H1 (cell line): ENCODE data around the gene MPPED2. TPM values are rescaled to one million over a fixed set of nuclear protein-coding genes. Genes with fewer than 3 reads are reported as not detected.

Source experiments
- CTCF ChIA-PET: fragments of 300-600 bp; sonication (Branson Sonifier 250); formaldehyde crosslinking; loops from one replicate; lab custom pipeline; 2021; ENCODE audit not compliant: partially characterized antibody; lab: Charles Lee
- POLR2A ChIA-PET: fragments of 300-600 bp; sonication (Branson Sonifier 250); formaldehyde crosslinking; loops from one replicate; lab custom pipeline; 2021; ENCODE audit warnings: inconsistent platforms; ENCODE audit not compliant: partially characterized antibody; lab: Charles Lee
- DNase-seq, 2 experiments: peaks; one replicate each; pipeline versions ENCODE4 v3.0.0 to v3.0.0-alpha.2; 2010 to 2022; ENCODE audit warnings: low spot score in 2 of 2, low read depth in 1 of 2, mixed read lengths in 1 of 2
- FAIRE-seq: peaks from 2 replicates; lab custom pipeline; 2011; peaks lifted over from hg19 to GRCh38; lab: Jason Lieb, UNC
- H2AFZ ChIP-seq: 2 replicates; pipeline ENCODE4 v1.8.1; 2012; ENCODE audit warnings: low read length, inconsistent platforms
- H2AK5ac ChIP-seq: 2 replicates; pipeline ENCODE4 v1.6.1; 2013; ENCODE audit warnings: low read depth, low read length
- H2BK120ac ChIP-seq: replicated peaks from 2 replicates; pipeline ENCODE3; 2013; ENCODE audit warnings: low read depth, low read length, inconsistent platforms
- H2BK12ac ChIP-seq: 2 replicates; pipeline ENCODE4 v1.6.1; 2013; ENCODE audit warnings: low read depth, low read length
- H2BK15ac ChIP-seq: 2 replicates; pipeline ENCODE4 v1.6.1; 2013; ENCODE audit warnings: low read length
- H2BK20ac ChIP-seq: 2 replicates; pipeline ENCODE4 v1.6.1; 2013; ENCODE audit warnings: low read length
- H2BK5ac ChIP-seq: 2 replicates; pipeline ENCODE4 v1.6.1; 2013; ENCODE audit warnings: low read depth, low read length
- H3K14ac ChIP-seq: 2 replicates; pipeline ENCODE4 v1.6.1; 2013; ENCODE audit warnings: inconsistent platforms; ENCODE audit not compliant: insufficient read length
- H3K18ac ChIP-seq: 2 replicates; pipeline ENCODE4 v1.6.1; 2013; ENCODE audit warnings: low read length; ENCODE audit errors: extremely low read depth
- H3K23ac ChIP-seq: 2 replicates; pipeline ENCODE4 v1.6.1; 2013; ENCODE audit warnings: inconsistent platforms; ENCODE audit not compliant: insufficient read length
- H3K23me2 ChIP-seq: 2 replicates; pipeline ENCODE4 v1.6.1; 2013; ENCODE audit warnings: low read depth, low read length
- H3K27ac ChIP-seq: 2 replicates; pipeline ENCODE4 v1.6.1; 2011; ENCODE audit warnings: low read depth, low read length, inconsistent platforms
- H3K27me3 ChIP-seq, 4 experiments: replicated peaks in 1 of 4; 1 replicate in 1 of 4; 2 replicates in 3 of 4; pipeline versions ENCODE4 v1.6.1 to v1.8.1; 2011 to 2013; ENCODE audit warnings: low read length in 3 of 4, mild to moderate bottlenecking in 3 of 4, inconsistent platforms in 2 of 4, mixed read lengths in 2 of 4, moderate library complexity in 1 of 4; ENCODE audit not compliant: control insufficient read depth in 3 of 4, insufficient read depth in 3 of 4; ENCODE audit errors: extremely low read depth in 1 of 4
- H3K36me3 ChIP-seq, 4 experiments: 2 replicates each; pipeline versions ENCODE4 v1.6.1 to v1.8.1; 2011 to 2013; ENCODE audit warnings: mild to moderate bottlenecking in 4 of 4, low read length in 3 of 4, moderate library complexity in 2 of 4, control low read depth in 1 of 4, inconsistent platforms in 1 of 4; ENCODE audit not compliant: insufficient read depth in 4 of 4, control insufficient read depth in 2 of 4
- H3K4ac ChIP-seq: replicated peaks from 2 replicates; pipeline ENCODE3; 2013; ENCODE audit warnings: low read length, low read depth, mixed read lengths, inconsistent platforms; ENCODE audit not compliant: insufficient read length
- H3K4me1 ChIP-seq, 4 experiments: replicated peaks in 1 of 4; 1 replicate in 1 of 4; 2 replicates in 3 of 4; pipeline versions ENCODE4 v1.6.1 to v1.8.1; 2011 to 2013; ENCODE audit warnings: low read length in 3 of 4, inconsistent platforms in 2 of 4, mixed read lengths in 1 of 4; ENCODE audit not compliant: insufficient read depth in 4 of 4, control insufficient read depth in 3 of 4
- H3K4me2 ChIP-seq, 2 experiments: 2 replicates each; pipeline versions ENCODE4 v1.6.1 to v1.8.1; 2011 to 2013; ENCODE audit warnings: low read depth in 2 of 2, low read length in 2 of 2, control low read depth in 1 of 2, inconsistent platforms in 1 of 2, mild to moderate bottlenecking in 1 of 2; ENCODE audit not compliant: insufficient read depth in 1 of 2
- H3K4me3 ChIP-seq, 4 experiments: fragments of 200-600, 300-600 bp in 1 of 4; sonication (generic), shearing (Covaris generic), sonication (Bioruptor Twin) in 1 of 4; 2 replicates each; pipeline versions ENCODE4 v1.5.1 to v1.8.1; 2011 to 2016; ENCODE audit warnings: low read length in 4 of 4, low read depth in 3 of 4, control low read depth in 2 of 4, inconsistent platforms in 2 of 4, mild to moderate bottlenecking in 2 of 4, mixed read lengths in 1 of 4, moderate library complexity in 1 of 4; ENCODE audit not compliant: insufficient read depth in 2 of 4; ENCODE audit errors: extremely low read depth in 1 of 4
- H3K56ac ChIP-seq: replicated peaks from 2 replicates; pipeline ENCODE3; 2013; ENCODE audit warnings: low read depth, mild to moderate bottlenecking, mixed read lengths, low read length, inconsistent platforms; ENCODE audit not compliant: insufficient read length
- H3K79me1 ChIP-seq: 2 replicates; pipeline ENCODE4 v1.6.1; 2013; ENCODE audit warnings: low read depth, low read length, control low read depth
- H3K79me2 ChIP-seq, 2 experiments: 2 replicates each; pipeline versions ENCODE4 v1.6.1 to v1.8.1; 2012 to 2013; ENCODE audit warnings: low read length in 2 of 2, mild to moderate bottlenecking in 2 of 2, inconsistent platforms in 1 of 2; ENCODE audit not compliant: insufficient read depth in 2 of 2, control insufficient read depth in 1 of 2
- H3K9ac ChIP-seq, 4 experiments: replicated peaks in 1 of 4; 1 replicate in 1 of 4; 2 replicates in 3 of 4; pipeline versions ENCODE4 v1.6.1 to v1.8.1; 2011 to 2013; ENCODE audit warnings: low read depth in 3 of 4, low read length in 3 of 4, control low read depth in 2 of 4, mild to moderate bottlenecking in 2 of 4, moderate library complexity in 2 of 4, inconsistent platforms in 1 of 4; ENCODE audit errors: extremely low read depth in 1 of 4
- H3K9me3 ChIP-seq, 2 experiments: 2 replicates each; pipeline versions ENCODE4 v1.6.1 to v1.8.1; 2012 to 2013; ENCODE audit warnings: mild to moderate bottlenecking in 2 of 2, moderate library complexity in 2 of 2, control low read depth in 1 of 2, inconsistent platforms in 1 of 2, low read depth in 1 of 2, low read length in 1 of 2, mixed read lengths in 1 of 2; ENCODE audit not compliant: insufficient read depth in 2 of 2
- H4K20me1 ChIP-seq, 2 experiments: replicated peaks in 1 of 2; 2 replicates each; pipeline versions ENCODE3 to v1.8.1; 2011 to 2013; ENCODE audit warnings: inconsistent platforms in 2 of 2, low read length in 2 of 2, mild to moderate bottlenecking in 1 of 2; ENCODE audit not compliant: insufficient read depth in 2 of 2, control insufficient read depth in 1 of 2
- H4K5ac ChIP-seq: 2 replicates; pipeline ENCODE4 v1.6.1; 2013; ENCODE audit warnings: low read length, low read depth, mixed read lengths, inconsistent platforms; ENCODE audit not compliant: insufficient read length
- H4K8ac ChIP-seq: 2 replicates; pipeline ENCODE4 v1.8.0; 2013; ENCODE audit warnings: mild to moderate bottlenecking, moderate library complexity, low read length, inconsistent platforms; ENCODE audit not compliant: insufficient read depth; ENCODE audit errors: extremely low read depth
- H4K91ac ChIP-seq: replicated peaks from 2 replicates; pipeline ENCODE3; 2013; ENCODE audit warnings: low read length, mixed read lengths, inconsistent platforms; ENCODE audit not compliant: insufficient read length
- ATF2 ChIP-seq: IDR thresholded peaks from 2 replicates; pipeline ENCODE4 v1.6.1; 2012; ENCODE audit warnings: low read length, inconsistent platforms
- BCL11A ChIP-seq, 2 experiments: IDR thresholded peaks; one replicate each; pipeline ENCODE4 v1.6.1; 2011; ENCODE audit warnings: low read depth in 2 of 2, low read length in 2 of 2, mild to moderate bottlenecking in 2 of 2
- CBX8 ChIP-seq: fragments of 300-800, 300-1000 bp; sonication (generic); IDR thresholded peaks from 2 replicates; pipeline ENCODE4 v1.7.1; 2016; ENCODE audit warnings: low read depth, low read length, borderline replicate concordance
- SP2 ChIP-seq: IDR thresholded peaks from 2 replicates; pipeline ENCODE4 v1.6.1; 2012; ENCODE audit warnings: mild to moderate bottlenecking, low read length, inconsistent platforms
- SUZ12 ChIP-seq: fragments of 200-600 bp; sonication (generic); IDR thresholded peaks from 2 replicates; pipeline ENCODE4 v1.6.1; 2012; ENCODE audit warnings: mild to moderate bottlenecking, inconsistent platforms, low read length, moderate library complexity, mixed read lengths
- TAF1 ChIP-seq: IDR thresholded peaks from 2 replicates; pipeline ENCODE4 v1.6.1; 2011; ENCODE audit warnings: mild to moderate bottlenecking, low read depth, low read length
- TCF12 ChIP-seq: IDR thresholded peaks from 2 replicates; pipeline ENCODE4 v1.6.1; 2011; ENCODE audit warnings: low read depth, mild to moderate bottlenecking, low read length
- YY1 ChIP-seq: IDR thresholded peaks from 2 replicates; pipeline ENCODE4 v1.6.1; 2011; ENCODE audit warnings: low read depth, mild to moderate bottlenecking, low read length
- ZNF274 ChIP-seq: IDR thresholded peaks from 2 replicates; pipeline ENCODE4 v1.7.0; 2012; ENCODE audit warnings: low read length, borderline replicate concordance; ENCODE audit errors: extremely low read depth
- WGBS, 2 experiments: shearing (Covaris generic) in 1 of 2; methylation state at CpG; one replicate each; pipeline versions ENCODE4 v1.1.6 to v1.1.7; 2013 to 2015; ENCODE audit warnings: low lambda C conversion rate in 2 of 2, mixed read lengths in 2 of 2, inconsistent platforms in 1 of 2, low coverage in 1 of 2, missing lambda C conversion rate in 1 of 2; ENCODE audit not compliant: insufficient replicate concordance in 2 of 2, insufficient coverage in 1 of 2, insufficient read length in 1 of 2; ENCODE audit errors: extremely low coverage in 1 of 2, missing lambda C conversion rate in 1 of 2; 5-methylcytosine and 5-hydroxymethylcytosine counted together
- polyA plus RNA-seq, 7 experiments: library from polyadenylated mRNA; depleted of rRNA in 3 of 7; stranded (reverse) in 5 of 7; unstranded in 2 of 7; fragments of >200 nt in 5 of 7; fragments of 200-250 nt in 2 of 7; gene quantifications; 1 replicate in 5 of 7; 2 replicates in 1 of 7; 4 replicates in 1 of 7; pipeline versions ENCODE4 v1.2.1 to v1.2.3, GENCODE V29; 2011 to 2013; ENCODE audit warnings: missing spikeins in 2 of 7, mixed read lengths in 2 of 7
- total RNA-seq: library from RNA; stranded (reverse); fragmentation: NEBNext Ultra II Directional; extraction: Animal tissue kit (Norgen Biotek cat#: 25700); gene quantifications from 2 replicates; pipeline ENCODE4 v1.2.1, GENCODE V29; 2021

Gene MPPED2
- total and polyA plus RNA-seq, 2 of the 8 experiments (the other 6 are each of a cell fraction or from before 2014, with no cell fraction given) = 1.3 to 3.5 TPM

GRCh38 chr11:30440510-30440909 lies 145.6 kb downstream of the MPPED2 start:
- Histone ChIP-seq H3K27me3 (no peaks in the 10 kb centered on the region), H3K4me2 (no peak overlapping the region), H3K9me3 (no peaks in the 10 kb centered on the region), H2BK20ac (no peak overlapping the region), H3K4me3 (no peak overlapping the region), H3K79me2 (no peaks in the 10 kb centered on the region), H4K8ac (no peak overlapping the region), H2AFZ (no peak overlapping the region), H3K79me1 (no peaks in the 10 kb centered on the region), H3K4ac (no peak overlapping the region), H3K27ac (no peak overlapping the region), H2AK5ac (no peak overlapping the region), H2BK12ac (no peak overlapping the region), H3K18ac (no peak overlapping the region), H3K23ac (no peak overlapping the region), H3K36me3 (no peaks in the 10 kb centered on the region), H3K56ac (no peak overlapping the region), H3K9ac (no peak overlapping the region), H2BK120ac (no peak overlapping the region), H4K20me1 (no peaks in the 10 kb centered on the region), H2BK15ac (no peak overlapping the region), H3K23me2 (no peaks in the 10 kb centered on the region), H4K91ac (no peak overlapping the region), H3K14ac (no peak overlapping the region), H3K4me1 (peaks cover 0 to 3% (median 1%) of the 10 kb centered on the region in 4 experiments; a peak in 3 of 7 replicates), H4K5ac (no peak overlapping the region), H2BK5ac (no peak overlapping the region)
- ChIA-PET POLR2A (no interaction called here), CTCF (no interaction called here)
- FAIRE-seq (no peak), DNase-seq (no peak)
- no peak for TF ChIP-seq BCL11A (IDR thresholded peaks at IDR 0.05; ENCODE audit: low read depth in 2 of 2, low read length in 2 of 2)
- TF ChIP-seq YY1 = no peak
- TF ChIP-seq SUZ12 = no peak
- TF ChIP-seq ATF2 = no peak
- TF ChIP-seq SP2 = no peak
- TF ChIP-seq CBX8 = no peak
- TF ChIP-seq ZNF274 = no peak
- TF ChIP-seq TAF1 = no peak
- no peak for TF ChIP-seq TCF12
- 85% methylated on average over 4 of the region's 4 CpGs; no CpG with 5 or more reads in 1 of the 2 experiments for WGBS, 2 experiments
